HUDEP-2 (cell line): ENCODE results near the gene ANKRD13C.
"Not testable (repeated sequence)": the region's sequence is repeated elsewhere in the genome, so short reads cannot be mapped to it uniquely, and the experiment has no call there.

Experiments
- DNase-seq, 76 experiments: peaks; one replicate each; lab custom pipeline; 2025; ENCODE audit not compliant: unreplicated experiment in 76 of 76; lab: John Stamatoyannopoulos, UW

The ANKRD13C gene

GRCh38 chr1:70360321-70360720 is 5.8 kb upstream of the ANKRD13C start:
- no peak for DNase-seq

GRCh38 chr1:70358921-70359564 is 4.5 kb upstream of the ANKRD13C start:
- DNase-seq, result no peak

DNA sequence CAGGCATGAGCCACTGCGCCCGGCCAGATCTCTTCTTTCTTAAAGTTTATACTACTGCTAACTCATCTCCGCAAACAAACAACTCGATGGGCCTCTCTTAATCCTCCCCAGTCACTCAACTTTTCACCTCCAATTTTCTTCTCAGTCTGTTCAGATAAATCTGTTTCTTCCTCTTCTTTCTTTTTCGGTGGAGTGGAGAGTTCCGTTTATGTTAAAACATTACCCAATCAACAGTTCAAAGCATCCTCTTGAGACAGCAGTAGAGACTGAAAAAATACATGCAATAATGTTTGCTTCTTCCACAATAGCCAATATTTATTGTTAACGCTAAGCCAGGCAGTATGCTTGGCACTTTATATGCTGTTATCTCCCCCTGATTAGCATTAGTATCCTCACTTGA is 1.4 kb upstream of the ANKRD13C start:
- no peak for DNase-seq

GRCh38 chr1:70355111-70355407 is 537 bp upstream of the ANKRD13C start:
- DNase-seq, result no peak

DNA sequence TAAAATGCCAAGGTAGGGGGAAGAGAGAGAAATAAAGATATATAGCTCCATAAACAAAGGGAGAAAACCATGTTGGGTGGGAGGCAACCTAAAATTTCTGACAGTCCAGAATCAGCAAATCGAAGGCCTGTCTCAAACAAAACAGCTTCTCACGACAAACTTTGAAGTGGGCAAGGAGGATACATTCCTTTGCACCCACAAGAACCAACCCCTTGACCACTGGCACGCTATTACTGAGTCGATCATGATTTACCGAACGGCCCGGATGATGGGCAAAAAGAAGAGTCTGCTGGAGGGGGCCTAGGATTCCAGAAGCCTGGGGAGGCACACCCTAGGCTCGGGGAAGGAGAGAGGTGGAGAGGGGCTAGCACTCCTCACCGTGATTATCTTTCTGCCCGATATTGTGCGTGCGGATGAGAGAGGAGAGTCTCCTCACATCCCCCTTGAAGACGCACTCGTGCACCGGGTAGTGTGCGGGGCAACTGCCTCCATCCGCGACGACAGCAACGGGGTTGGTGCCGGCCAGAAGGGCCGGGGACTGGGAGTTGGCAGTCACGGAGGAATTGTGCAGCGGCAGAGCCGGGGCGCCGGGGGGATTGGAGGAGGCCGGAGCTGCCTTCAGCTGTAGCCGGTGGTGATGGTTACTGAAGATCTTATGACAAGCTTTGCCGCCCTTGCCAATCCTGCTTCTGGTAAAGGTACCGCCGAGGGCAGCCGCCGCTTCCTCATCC is 756 bp downstream of the ANKRD13C start:
- DNase-seq, result peak in 13 of 76 experiments; percentile 1 to 73 (median 36)

GRCh38 chr1:70353044-70353443 is 1.5 kb downstream of the ANKRD13C start:
- no peak for DNase-seq

GRCh38 chr1:70349799-70350198 is 4.7 kb downstream of the ANKRD13C start:
- not testable (repeated sequence) for DNase-seq

DNA sequence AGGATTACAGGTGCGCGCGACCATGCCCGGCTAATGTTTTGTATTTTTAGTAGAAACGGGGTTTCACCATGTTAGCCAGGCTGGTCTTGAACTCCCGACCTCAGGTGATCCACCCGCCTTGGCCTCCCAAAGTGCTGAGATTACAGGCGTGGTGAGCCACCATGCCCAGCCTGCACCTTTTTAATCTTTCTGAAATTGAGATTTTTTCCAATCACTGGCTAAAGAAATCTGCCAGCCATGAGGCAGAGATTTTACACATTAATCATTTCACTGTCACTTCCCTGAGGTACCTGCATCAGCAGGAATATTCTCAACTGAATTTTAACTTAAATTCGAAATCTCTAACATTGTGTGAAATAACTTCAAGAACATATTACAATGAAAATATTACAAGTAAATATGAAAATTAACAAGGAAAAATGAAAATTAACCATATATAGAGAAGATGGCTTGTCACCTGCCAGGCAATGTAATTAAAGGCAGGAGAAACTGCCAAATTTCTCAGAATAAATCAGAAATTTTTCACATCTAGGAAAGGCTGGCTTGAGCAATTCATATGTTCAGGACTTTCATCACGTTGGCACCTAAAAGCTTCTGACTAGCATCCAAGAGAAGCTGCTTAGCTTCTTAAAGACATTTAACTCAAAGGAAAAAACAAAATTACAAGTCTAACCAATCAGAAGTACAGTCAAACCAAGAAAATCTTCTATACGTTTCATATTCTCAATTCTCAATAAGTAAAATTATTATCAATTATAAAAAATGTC is 5.9 kb downstream of the ANKRD13C start:
- DNase-seq, result no peak

- not testable (repeated sequence) for DNase-seq
These were observed 14.9 kb downstream of the ANKRD13C start for GRCh38 chr1:70339644-70340043.

GRCh38 chr1:70336050-70336449 is 18.5 kb downstream of the ANKRD13C start:
- no peak for DNase-seq

GRCh38 chr1:70334436-70334835 is 20.1 kb downstream of the ANKRD13C start:
- DNase-seq, result no peak

GRCh38 chr1:70333245-70333644 is 21.3 kb downstream of the ANKRD13C start:
- no peak for DNase-seq

DNA sequence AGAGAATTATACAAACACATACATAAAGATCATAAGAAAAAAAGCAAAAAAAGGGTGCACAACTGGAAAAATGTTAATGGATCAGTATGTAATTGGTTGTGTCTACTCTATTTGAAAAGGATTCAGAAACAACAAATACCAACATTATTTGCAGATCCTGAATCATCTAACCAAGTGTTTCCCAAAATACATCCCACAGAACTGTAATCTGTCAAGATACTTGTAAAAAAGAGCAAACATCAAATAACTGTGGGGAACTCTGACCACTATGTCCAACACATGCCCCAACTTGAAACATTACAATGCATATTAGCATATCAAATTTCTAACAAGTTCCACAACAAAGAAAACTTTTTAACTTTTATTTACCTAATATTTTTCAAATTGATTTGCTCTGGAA is 22.6 kb downstream of the ANKRD13C start:
- no peak for DNase-seq

- DNase-seq, result no peak
These were observed 27.0 kb downstream of the ANKRD13C start for GRCh38 chr1:70327306-70328076.

DNA sequence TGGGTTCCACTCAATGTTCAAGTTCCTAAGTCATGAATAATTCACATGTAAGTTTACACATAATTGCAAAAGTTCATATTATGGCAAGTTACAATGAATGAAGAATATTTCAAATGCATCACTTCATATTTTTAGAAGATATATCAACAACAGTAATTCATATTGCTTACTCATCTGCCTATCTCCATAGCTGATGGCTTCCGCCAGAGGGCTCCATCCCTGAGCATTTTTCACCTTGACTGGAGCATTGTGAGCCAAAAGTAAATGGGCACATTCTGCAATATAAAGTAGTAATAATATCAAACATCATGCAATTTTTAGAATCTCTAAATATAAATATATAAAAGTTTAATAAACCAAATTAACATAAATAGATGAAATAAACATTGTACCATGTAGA is 29.8 kb downstream of the ANKRD13C start:
- DNase-seq, result peak in 4 of 76 experiments; percentile 0 to 17 (median 1)

GRCh38 chr1:70319750-70320149 is 34.8 kb downstream of the ANKRD13C start:
- DNase-seq, result no peak

- no peak for DNase-seq
These were observed 36.3 kb downstream of the ANKRD13C start for GRCh38 chr1:70318191-70318590.

- DNase-seq, result no peak
These were observed 37.4 kb downstream of the ANKRD13C start for GRCh38 chr1:70317087-70317486.

DNA sequence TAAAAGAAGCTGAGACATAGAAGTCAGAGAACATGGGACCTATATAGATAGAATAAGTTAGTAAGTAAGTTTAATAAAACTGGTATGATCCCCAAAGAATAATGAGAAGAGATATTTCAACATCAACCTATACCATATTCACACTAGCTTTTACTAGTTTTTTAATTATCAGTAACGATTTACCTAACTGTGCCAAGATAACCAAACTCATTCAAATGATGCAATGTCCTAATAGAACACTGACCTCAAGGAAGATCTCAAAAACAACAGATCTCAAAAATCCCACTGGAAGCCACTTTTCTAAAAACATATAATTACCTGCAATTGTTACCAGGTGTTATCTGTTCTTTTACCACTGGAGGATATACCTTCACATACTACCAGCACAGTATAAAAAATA is 38.7 kb downstream of the ANKRD13C start:
- no peak for DNase-seq

GRCh38 chr1:70314706-70315304 is 39.7 kb downstream of the ANKRD13C start:
- peak in 11 of 76 experiments; percentile 3 to 36 (median 15) for DNase-seq

GRCh38 chr1:70311369-70311768 is 43.2 kb downstream of the ANKRD13C start:
- DNase-seq, result no peak
